ENCODE results near the gene GDF9. TPM values are rescaled to one million over a fixed set of nuclear protein-coding genes. Genes with fewer than 3 reads are reported as not detected.

The GDF9 gene
- total RNA-seq, 1 experiment from 2014 or later = 0.49 TPM

DNA sequence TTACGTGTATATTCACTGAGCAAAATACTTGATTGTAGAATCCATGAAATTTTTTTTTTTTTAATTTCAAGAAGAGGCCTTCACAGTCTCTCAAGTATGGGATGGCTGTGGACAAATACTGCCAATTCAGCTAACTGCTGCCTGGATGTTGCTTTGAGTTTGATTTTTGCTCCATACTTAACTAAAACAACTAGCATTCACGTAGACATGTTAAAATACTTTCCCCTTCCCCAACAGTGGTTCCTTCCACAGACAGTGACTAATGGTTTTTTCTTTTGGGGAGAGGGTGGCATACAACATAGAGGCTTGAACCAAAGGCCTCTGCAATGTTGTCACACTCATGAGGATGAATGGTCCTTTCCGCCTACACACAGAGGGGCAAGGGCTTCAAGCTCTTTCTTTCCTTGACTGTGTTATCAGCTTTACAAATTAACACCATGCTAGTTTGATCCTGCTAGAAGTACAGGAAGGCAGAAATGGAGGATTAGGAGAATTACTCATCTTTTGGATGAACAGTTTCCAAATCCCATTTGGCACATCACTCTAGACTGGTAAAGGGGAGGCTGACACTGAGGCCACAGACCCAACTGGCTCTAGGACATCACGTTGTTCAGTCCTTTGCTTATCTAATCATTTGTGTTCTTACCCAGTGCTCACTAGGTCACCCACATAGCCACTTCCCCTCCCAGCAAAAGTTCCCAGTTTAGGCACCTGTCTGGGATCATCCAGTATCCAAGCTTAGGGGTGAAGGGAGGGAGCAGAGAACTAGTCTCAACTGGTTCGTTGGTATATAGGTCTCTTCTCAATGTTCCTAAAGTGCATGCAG is 5.4 kb upstream of the GDF9 start:
- Histone ChIP-seq H3K9me2 (ENCODE audit: insufficient read depth) (no peaks in the 10 kb centered on the region), H3K36me3 (ENCODE audit: control insufficient read depth in 1 of 2, insufficient read depth in 2 of 2, low read length in 2 of 2) (peaks cover 4 to 19% of the 10 kb centered on the region in 2 experiments; a peak in 2 of 4 replicates), H3K4me2 (ENCODE audit: low read length) (no peak overlapping the region), H3K27me3 (ENCODE audit: insufficient read depth, low read length) (no peaks in the 10 kb centered on the region), H2AFZ (ENCODE audit: low read depth, low read length, poor library complexity, severe bottlenecking) (no peak overlapping the region), H3K4me1 (ENCODE audit: control insufficient read depth in 1 of 2, insufficient read depth in 2 of 2, low read length in 2 of 2) (peaks cover 4 to 8% of the 10 kb centered on the region in 2 experiments; a peak in 3 of 4 replicates), H3K4me3 (replicated peaks in 1 of 2; ENCODE audit: low read depth in 1 of 2, low read length in 2 of 2) (no peak overlapping the region), H3K9me3 (ENCODE audit: control insufficient read depth in 1 of 2, insufficient read depth in 1 of 2, low read depth in 1 of 2, low read length in 2 of 2) (no peaks in the 10 kb centered on the region), H4K20me1 (ENCODE audit: insufficient read depth) (no peaks in the 10 kb centered on the region), H3K79me2 (ENCODE audit: insufficient read depth, low read length) (peaks cover 23% of the 10 kb centered on the region), H3K9ac (ENCODE audit: low read length) (no peak overlapping the region), H3K27ac (ENCODE audit: low read depth, low read length) (no peak overlapping the region)
- TF ChIP-seq SRF (IDR thresholded peaks at IDR 0.05; ENCODE audit: low read depth) = no peak
- TF ChIP-seq, protein P1, sequence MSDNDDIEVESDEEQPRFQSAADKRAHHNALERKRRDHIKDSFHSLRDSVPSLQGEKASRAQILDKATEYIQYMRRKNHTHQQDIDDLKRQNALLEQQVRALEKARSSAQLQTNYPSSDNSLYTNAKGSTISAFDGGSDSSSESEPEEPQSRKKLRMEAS (IDR thresholded peaks at IDR 0.05) = no peak
- TF ChIP-seq ELF1 (IDR thresholded peaks at IDR 0.05; ENCODE audit: borderline replicate concordance, low read depth) = no peak
- TF ChIP-seq, protein P2, sequence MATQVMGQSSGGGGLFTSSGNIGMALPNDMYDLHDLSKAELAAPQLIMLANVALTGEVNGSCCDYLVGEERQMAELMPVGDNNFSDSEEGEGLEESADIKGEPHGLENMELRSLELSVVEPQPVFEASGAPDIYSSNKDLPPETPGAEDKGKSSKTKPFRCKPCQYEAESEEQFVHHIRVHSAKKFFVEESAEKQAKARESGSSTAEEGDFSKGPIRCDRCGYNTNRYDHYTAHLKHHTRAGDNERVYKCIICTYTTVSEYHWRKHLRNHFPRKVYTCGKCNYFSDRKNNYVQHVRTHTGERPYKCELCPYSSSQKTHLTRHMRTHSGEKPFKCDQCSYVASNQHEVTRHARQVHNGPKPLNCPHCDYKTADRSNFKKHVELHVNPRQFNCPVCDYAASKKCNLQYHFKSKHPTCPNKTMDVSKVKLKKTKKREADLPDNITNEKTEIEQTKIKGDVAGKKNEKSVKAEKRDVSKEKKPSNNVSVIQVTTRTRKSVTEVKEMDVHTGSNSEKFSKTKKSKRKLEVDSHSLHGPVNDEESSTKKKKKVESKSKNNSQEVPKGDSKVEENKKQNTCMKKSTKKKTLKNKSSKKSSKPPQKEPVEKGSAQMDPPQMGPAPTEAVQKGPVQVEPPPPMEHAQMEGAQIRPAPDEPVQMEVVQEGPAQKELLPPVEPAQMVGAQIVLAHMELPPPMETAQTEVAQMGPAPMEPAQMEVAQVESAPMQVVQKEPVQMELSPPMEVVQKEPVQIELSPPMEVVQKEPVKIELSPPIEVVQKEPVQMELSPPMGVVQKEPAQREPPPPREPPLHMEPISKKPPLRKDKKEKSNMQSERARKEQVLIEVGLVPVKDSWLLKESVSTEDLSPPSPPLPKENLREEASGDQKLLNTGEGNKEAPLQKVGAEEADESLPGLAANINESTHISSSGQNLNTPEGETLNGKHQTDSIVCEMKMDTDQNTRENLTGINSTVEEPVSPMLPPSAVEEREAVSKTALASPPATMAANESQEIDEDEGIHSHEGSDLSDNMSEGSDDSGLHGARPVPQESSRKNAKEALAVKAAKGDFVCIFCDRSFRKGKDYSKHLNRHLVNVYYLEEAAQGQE (IDR thresholded peaks at IDR 0.05; ENCODE audit: low read depth) = no peak
- TF ChIP-seq SIN3A (IDR thresholded peaks at IDR 0.05; ENCODE audit: low read depth) = no peak
- TF ChIP-seq ZNF274 (IDR thresholded peaks at IDR 0.05; ENCODE audit: low read depth, low read length) = no peak
- no peak for TF ChIP-seq CBX3 (IDR thresholded peaks at IDR 0.05; ENCODE audit: low read depth)
- TF ChIP-seq POLR2A (IDR thresholded peaks at IDR 0.05; ENCODE audit: borderline replicate concordance, extremely low read depth, insufficient read depth, insufficient read length) = no peak
- no peak for TF ChIP-seq FOSL1 (IDR thresholded peaks at IDR 0.05; ENCODE audit: low read depth)
- intact Hi-C loops (cut with micrococcal nuclease) = no loop called here
- ChIA-PET CTCF (interaction anchor here (1.3 kb wide), 1 partner anchor 12 kb away, joined by 5 read pairs; no protein-coding TSS in a partner anchor), POLR2A (interaction anchor here (0.8 kb wide), 1 partner anchor 34 kb away, joined by 3 read pairs; no protein-coding TSS in a partner anchor), RAD21 (ENCODE audit: low non-redundant PET in 1 of 2, low total read pairs in 2 of 2, uncharacterized antibody in 2 of 2, unreplicated experiment in 2 of 2) (no interaction called here)
- TSS peak; percentile 27 for BruUV-seq (replicated peaks)
- ATAC-seq (no peak), DNase-seq (ENCODE audit: low read depth, low spot score) (no peak)

Data from HCT116 (cell line).